ENCODE measurements around the gene POLR3B.
"Not testable (repeated sequence)": the region's sequence is repeated elsewhere in the genome, so short reads cannot be mapped to it uniquely, and the experiment has no call there.

POLR3B gene

GRCh38 chr12:106465605-106466004 is 108.1 kb downstream of the POLR3B start:
- not testable (repeated sequence) for DNase-seq (ENCODE audit: low spot score)

- not testable (repeated sequence) for DNase-seq (ENCODE audit: low spot score)
Measured at GRCh38 chr12:106475662-106476061, 118.1 kb downstream of the POLR3B start.

GRCh38 chr12:106477627-106478026 is 120.1 kb downstream of the POLR3B start:
- not testable (repeated sequence) for DNase-seq (ENCODE audit: low spot score)

DNA sequence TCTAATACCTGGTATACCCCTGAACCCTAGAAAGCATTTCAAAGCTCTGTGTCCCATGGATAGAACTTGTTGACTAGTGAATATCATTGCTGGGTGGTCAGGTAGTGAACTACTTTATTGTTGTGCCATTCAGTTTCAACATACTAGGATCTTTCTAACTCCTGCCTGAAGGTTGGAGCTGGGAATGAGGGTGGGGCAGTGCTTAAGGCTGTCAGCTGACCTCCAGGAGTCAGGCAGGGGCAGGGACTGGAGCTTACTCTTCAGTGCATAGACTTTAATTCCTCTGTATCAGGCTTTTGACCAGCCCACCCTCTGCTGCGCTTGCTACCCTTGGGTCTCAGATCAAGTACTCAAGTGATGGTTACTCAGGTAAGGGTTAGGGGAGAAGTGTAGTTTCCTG is 122.7 kb downstream of the POLR3B start:
- DNase-seq (ENCODE audit: low spot score), result no peak

GRCh38 chr12:106481246-106481645 is 123.7 kb downstream of the POLR3B start:
- no peak for DNase-seq (ENCODE audit: low spot score)

- no peak for DNase-seq (ENCODE audit: low spot score)
Measured at GRCh38 chr12:106487664-106488063, 130.1 kb downstream of the POLR3B start.

DNA sequence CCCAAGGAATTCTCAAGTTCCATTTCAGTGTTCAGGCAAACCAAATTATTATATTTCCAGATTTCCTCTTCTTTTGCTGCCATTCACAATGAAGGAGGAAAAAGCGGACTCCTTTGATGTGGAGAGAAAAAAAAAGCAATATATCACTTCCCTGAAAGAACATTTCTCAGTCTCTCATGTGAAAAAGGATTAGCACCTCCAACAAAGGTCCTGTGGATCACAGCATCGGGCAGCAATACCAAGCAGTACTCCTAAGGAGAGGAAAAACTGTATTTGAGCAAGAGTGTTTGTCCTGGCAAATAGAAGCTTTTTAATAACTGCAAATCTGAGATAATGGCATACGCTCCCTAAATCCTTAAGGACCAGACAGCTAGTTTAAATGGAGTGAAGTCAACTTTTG is 131.3 kb downstream of the POLR3B start:
- DNase-seq (ENCODE audit: low spot score), result no peak

- DNase-seq (ENCODE audit: low spot score), result no peak
Measured at GRCh38 chr12:106490264-106490663, 132.7 kb downstream of the POLR3B start.

GRCh38 chr12:106492857-106493256 is 135.3 kb downstream of the POLR3B start:
- no peak for DNase-seq (ENCODE audit: low spot score)

GRCh38 chr12:106493531-106493930 is 136.0 kb downstream of the POLR3B start:
- DNase-seq (ENCODE audit: low spot score), result no peak

DNA sequence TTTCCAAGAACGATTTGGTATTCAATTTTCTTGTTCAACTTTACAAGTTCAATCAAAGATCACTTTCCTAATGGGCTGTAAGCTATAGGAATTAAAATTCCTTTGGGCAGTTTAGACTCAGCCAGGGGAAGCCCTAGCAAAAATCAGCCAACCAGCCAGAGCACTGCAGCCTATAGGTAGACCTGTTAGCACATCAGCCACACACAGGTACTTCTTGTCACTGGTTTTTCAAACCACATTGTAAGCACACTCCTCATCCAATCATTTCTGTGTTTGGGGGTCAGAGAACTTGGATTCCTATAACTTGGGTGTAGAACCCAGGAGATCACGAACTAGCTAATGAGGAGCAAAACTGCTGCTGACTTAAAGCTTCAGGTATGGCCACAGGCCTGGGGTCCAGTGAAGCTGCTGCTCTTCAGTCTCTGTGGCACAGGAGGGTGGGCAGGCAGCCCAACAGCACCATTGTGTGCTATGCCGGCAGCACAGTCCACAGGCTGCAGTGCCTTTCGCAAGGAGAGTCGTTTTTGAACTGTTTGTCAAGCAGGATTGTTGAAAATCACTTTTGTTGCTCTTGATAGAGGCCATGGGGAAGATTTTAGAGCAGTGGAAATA is 137.9 kb downstream of the POLR3B start:
- DNase-seq (ENCODE audit: low spot score), result no peak

DNA sequence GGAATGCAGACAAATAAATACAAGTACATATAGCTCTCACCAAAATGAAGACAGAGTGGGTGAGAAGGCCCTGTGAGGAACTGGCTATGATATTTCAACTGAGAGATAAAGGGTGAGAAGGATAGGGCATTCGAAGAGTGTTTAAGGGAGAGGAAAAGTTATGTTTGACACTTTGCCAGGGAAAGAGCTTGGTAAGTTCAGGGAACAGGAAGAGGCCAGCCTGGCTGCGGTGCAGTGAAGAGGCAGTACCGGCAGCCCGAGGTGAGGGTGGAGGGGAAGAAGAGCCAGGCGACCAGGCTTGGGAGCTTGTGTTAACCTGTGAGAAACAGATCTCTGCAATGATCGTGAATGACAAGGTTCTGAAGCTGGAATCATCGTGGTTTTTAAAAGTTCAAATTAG is 140.5 kb downstream of the POLR3B start:
- DNase-seq (ENCODE audit: low spot score), result no peak

GRCh38 chr12:106499628-106500027 is 142.1 kb downstream of the POLR3B start:
- no peak for DNase-seq (ENCODE audit: low spot score)

- DNase-seq (ENCODE audit: low spot score), result no peak
Measured at GRCh38 chr12:106506691-106507090, 149.1 kb downstream of the POLR3B start.

- DNase-seq (ENCODE audit: low spot score), result no peak
Measured at GRCh38 chr12:106508966-106509365, 151.4 kb downstream of the POLR3B start.

DNA sequence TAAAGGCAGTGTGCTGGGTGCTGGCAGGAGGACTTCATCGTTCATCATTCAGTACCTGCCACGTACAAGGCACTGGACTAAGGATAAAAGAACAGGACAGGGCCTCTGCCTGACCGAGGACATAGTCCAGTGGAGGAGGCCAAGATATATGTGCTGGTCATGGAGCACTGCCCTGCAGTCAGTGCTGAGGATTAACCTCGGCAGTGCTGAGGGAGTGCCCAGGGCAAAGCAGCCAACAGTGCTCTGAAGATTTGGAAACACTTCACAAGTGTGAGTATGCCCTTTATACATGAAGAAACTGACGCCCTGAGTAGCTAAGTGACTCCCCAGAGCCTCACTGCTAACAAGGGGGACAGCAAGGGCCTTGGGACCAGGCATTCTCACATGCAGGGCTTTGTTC is 153.8 kb downstream of the POLR3B start:
- DNase-seq (ENCODE audit: low spot score), result no peak

DNA sequence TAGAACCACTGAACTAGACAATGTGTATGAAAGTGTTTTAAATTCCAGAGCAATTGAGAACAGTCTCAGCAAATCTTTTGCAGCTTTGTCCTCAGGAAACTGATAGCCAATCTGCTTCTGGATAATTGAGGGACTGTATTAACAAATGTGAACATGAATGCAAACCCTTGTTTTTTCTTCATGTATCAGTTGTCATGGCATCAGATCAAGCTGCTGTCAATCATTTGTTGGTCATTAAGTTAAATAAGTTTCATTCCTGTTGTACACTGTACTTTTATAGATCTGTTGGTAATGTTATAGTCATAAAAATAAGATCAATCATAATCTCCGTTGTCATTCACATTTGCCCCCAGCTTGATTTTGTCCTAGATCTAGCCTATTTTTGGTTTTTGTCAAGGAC is 159.8 kb downstream of the POLR3B start:
- no peak for DNase-seq (ENCODE audit: low spot score)

DNA sequence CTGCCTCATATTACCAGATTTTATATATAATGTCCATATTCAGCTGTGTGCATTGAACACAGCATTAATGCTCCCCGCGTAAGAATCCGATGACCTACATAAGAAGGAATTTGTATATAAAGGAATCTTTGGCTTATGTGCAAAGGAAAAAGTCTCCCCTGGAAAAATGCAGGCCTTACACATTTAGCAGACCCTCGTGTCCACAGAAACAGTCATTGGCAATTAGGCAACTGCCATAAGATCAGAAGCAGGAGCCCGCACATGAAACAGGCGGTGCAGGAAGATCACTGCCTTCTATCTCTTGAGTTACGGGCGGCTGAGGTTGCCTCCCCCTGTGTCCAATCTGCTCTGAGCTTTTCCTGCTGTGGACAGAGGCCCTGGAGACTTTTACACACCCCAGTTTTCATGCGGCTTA is 162.1 kb downstream of the POLR3B start:
- DNase-seq (ENCODE audit: low spot score), result no peak

DNA sequence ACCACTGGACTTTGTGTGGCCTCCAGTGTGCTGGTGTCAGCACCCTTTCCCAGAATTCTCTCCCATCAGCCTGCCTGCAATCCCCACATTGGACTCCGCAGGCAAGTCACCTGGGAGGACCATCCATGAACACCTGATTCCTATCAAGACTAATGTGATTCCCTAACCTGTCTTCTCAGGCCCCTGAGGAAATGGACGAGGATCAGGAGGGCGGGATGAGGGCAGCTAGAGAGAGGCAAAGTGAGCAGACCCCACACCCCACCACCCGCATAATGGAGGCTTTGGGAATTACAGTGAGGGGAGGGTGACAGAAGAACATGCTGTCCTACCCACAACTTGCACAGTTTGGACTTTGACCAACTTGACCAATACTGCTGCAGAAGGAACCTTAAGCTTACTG is 164.4 kb downstream of the POLR3B start:
- DNase-seq (ENCODE audit: low spot score), result no peak

GRCh38 chr12:106522708-106523107 is 165.2 kb downstream of the POLR3B start:
- DNase-seq (ENCODE audit: low spot score), result no peak

DNA sequence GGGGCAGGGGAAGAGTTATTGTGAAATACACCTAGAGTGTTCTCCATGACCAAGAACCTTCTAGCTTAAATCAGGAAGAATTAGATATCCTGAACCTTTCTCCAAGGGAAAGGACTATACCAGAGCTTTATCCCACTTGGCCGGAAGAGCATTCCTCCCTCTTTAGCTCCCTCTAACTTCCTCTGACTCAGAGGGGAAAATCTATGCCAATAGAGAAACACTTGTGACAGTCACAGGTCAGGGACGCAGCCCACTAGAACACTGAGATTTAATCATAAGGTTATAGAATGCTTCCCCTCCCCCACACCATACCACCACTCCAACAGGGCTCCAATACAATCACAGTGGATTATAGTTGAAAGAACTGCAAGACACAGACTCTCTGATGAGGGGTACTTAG is 169.8 kb downstream of the POLR3B start:
- no peak for DNase-seq (ENCODE audit: low spot score)

- DNase-seq (ENCODE audit: low spot score), result no peak
Measured at GRCh38 chr12:106541201-106541600, 183.7 kb downstream of the POLR3B start.

DNA sequence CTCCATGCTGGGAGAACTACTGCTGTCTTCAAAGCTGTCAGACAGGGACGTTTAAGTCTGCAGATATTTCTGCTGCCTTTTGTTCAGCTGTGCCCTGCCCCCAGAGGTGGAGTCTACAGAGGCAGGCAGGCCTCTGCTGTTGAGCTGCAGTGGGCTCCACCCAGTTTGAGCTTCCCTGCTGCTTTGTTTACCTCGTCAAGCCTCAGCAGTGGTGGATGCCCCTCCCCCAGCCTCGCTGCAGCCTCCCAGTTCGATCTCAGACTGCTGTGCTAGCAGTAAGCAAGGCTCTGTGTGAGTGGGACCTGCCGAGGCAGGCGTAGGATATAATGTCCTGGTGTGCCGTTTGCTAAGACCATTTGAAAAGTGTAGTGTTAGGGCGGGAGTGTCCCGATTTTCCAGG is 193.9 kb downstream of the POLR3B start:
- no peak for DNase-seq (ENCODE audit: low spot score)

DNA sequence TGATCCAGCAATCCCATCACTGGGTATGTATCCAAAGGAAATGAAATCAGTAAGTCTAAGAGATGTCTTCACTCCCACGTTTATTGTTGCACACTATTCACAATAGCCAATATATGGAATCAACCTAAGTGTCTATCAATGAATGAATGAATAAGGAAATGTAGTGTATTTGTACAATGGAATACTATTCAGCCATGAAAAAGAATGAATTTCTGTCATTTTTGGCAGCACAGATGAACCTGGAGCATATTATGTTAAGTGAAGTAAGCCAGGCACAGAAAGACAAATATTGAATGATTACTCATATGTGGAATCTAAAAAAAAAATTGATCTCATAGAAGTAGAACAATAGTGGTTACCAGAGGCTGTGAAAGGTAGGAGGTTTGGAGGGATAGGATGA is 194.7 kb downstream of the POLR3B start:
- no peak for DNase-seq (ENCODE audit: low spot score)
